HepG2 (cell line): ENCODE measurements around the gene RDH8. TPM values are rescaled to one million over a fixed set of nuclear protein-coding genes. Genes with fewer than 3 reads are reported as not detected.

Experiments
- ATAC-seq: fragments of 200-7000 bp; cut with Tn5 transposase; 3 replicates; pipeline ENCODE4 v1.9.1; 2020; ENCODE audit warnings: mild to moderate bottlenecking, moderate library complexity
- BruUV-seq: library from RNA; stranded (reverse); fragments of 400-500 nt; replicated peaks from 2 replicates; lab custom pipeline; 2021; lab: Mats Ljungman, UMichigan
- CTCF ChIA-PET: fragments of 300-600 bp; formaldehyde crosslinking; extraction: SDS; loops from one replicate; lab custom pipeline; 2021; ENCODE audit warnings: low total read pairs, inconsistent platforms, low intra/inter-chr PET ratio; lab: Yijun Ruan, JAX
- POLR2A ChIA-PET: fragments of 350-600 bp; sonication (Branson Sonifier 250); formaldehyde crosslinking; loops from one replicate; lab custom pipeline; 2020; ENCODE audit warnings: antibody characterized with exemption, inconsistent platforms; lab: Yijun Ruan, JAX
- DNase-seq: peaks from one replicate; pipeline ENCODE4 v3.0.0-alpha.2; 2015; ENCODE audit warnings: low spot score
- FAIRE-seq: peaks from 3 replicates; lab custom pipeline; 2011; peaks lifted over from hg19 to GRCh38; lab: Jason Lieb, UNC
- H2AFZ ChIP-seq: one replicate; pipeline ENCODE4 v1.6.1; 2011; ENCODE audit warnings: low read length, inconsistent platforms
- H3K27ac ChIP-seq: fragments of 300-600 bp; 3 replicates; pipeline ENCODE4 v1.8.0; 2011; ENCODE audit warnings: mixed run types, mild to moderate bottlenecking, mixed read lengths, low read length, inconsistent platforms; ENCODE audit not compliant: insufficient read depth; ENCODE audit errors: extremely low read length
- H3K27me3 ChIP-seq, 2 experiments: fragments of 200-600 bp in 1 of 2; 2 replicates in 1 of 2; 3 replicates in 1 of 2; pipeline versions ENCODE4 v1.6.0 to v1.8.0; 2011; ENCODE audit warnings: low read length in 2 of 2, mild to moderate bottlenecking in 2 of 2, moderate library complexity in 2 of 2, inconsistent platforms in 1 of 2; ENCODE audit not compliant: insufficient read depth in 2 of 2, control insufficient read depth in 1 of 2
- H3K36me3 ChIP-seq, 2 experiments: fragments of 200-600 bp in 1 of 2; replicated peaks in 1 of 2; 2 replicates in 1 of 2; 3 replicates in 1 of 2; pipeline versions ENCODE4 v1.5.1 to v1.8.0; 2011; ENCODE audit warnings: low read length in 2 of 2, inconsistent platforms in 1 of 2; ENCODE audit not compliant: insufficient read depth in 2 of 2, control insufficient read depth in 1 of 2
- H3K4me1 ChIP-seq: 2 replicates; pipeline ENCODE4 v1.5.1; 2012; ENCODE audit warnings: low read length, inconsistent platforms; ENCODE audit not compliant: insufficient read depth
- H3K4me2 ChIP-seq: 2 replicates; pipeline ENCODE4 v1.6.0; 2011; ENCODE audit warnings: low read depth, low read length, inconsistent platforms
- H3K4me3 ChIP-seq, 3 experiments: fragments of 200-600 bp in 1 of 3; sonication (generic), shearing (Covaris generic) in 1 of 3; replicated peaks in 1 of 3; 2 replicates each; pipeline ENCODE4 v1.5.1; 2011 to 2016; ENCODE audit warnings: low read length in 3 of 3, inconsistent platforms in 2 of 3, low read depth in 2 of 3, mild to moderate bottlenecking in 2 of 3, control low read depth in 1 of 3, mixed read lengths in 1 of 3; ENCODE audit not compliant: insufficient read depth in 1 of 3
- H3K79me2 ChIP-seq: one replicate; pipeline ENCODE4 v1.6.1; 2011; ENCODE audit warnings: low read length, inconsistent platforms; ENCODE audit not compliant: insufficient read depth
- H3K9ac ChIP-seq: 2 replicates; pipeline ENCODE4 v1.6.0; 2011; ENCODE audit warnings: mild to moderate bottlenecking, low read depth, low read length, inconsistent platforms; ENCODE audit not compliant: insufficient read depth
- H3K9me3 ChIP-seq: 2 replicates; pipeline ENCODE4 v1.5.1; 2012; ENCODE audit warnings: mild to moderate bottlenecking, low read length
- H4K20me1 ChIP-seq: 2 replicates; pipeline ENCODE4 v1.6.0; 2011; ENCODE audit warnings: inconsistent platforms, mild to moderate bottlenecking, low read length, moderate library complexity; ENCODE audit not compliant: insufficient read depth
- ATRX ChIP-seq: sonication (generic); formaldehyde crosslinking; IDR thresholded peaks from 2 replicates; pipeline ENCODE4 v1.4.0; 2020; ENCODE audit warnings: missing genetic modification reagents, borderline replicate concordance
- FOSL1 ChIP-seq: sonication (generic); formaldehyde crosslinking; IDR thresholded peaks from 2 replicates; pipeline ENCODE4 v1.9.0; 2021; ENCODE audit warnings: missing genetic modification reagents, borderline replicate concordance
- FOXO1 ChIP-seq: sonication (generic); formaldehyde crosslinking; IDR thresholded peaks from 2 replicates; pipeline ENCODE4 v1.4.0; 2020; ENCODE audit warnings: missing genetic modification reagents
- HMG20B ChIP-seq: conservative IDR thresholded peaks from 2 replicates; pipeline ENCODE4 v1.6.1; 2016; ENCODE audit warnings: missing genetic modification reagents, missing compliant biosample characterization
- IRF1 ChIP-seq: sonication (generic); formaldehyde crosslinking; IDR thresholded peaks from 2 replicates; pipeline ENCODE4 v1.4.0; 2020; ENCODE audit warnings: low read depth, mild to moderate bottlenecking, missing genetic modification reagents
- KAT2B ChIP-seq: fragments of 150-350 bp; IDR thresholded peaks from 2 replicates; pipeline ENCODE4 v1.6.1; 2014; ENCODE audit warnings: low read depth, low read length, borderline replicate concordance
- MIXL1 ChIP-seq: IDR thresholded peaks from 2 replicates; pipeline ENCODE4 v1.6.1; 2016
- PAX8 ChIP-seq: sonication (generic); formaldehyde crosslinking; IDR thresholded peaks from 2 replicates; pipeline ENCODE4 v1.8.0; 2022; ENCODE audit warnings: mild to moderate bottlenecking, missing genetic modification reagents, borderline replicate concordance
- PHF8 ChIP-seq: sonication (generic); formaldehyde crosslinking; IDR thresholded peaks from 2 replicates; pipeline ENCODE4 v1.5.0; 2020; ENCODE audit warnings: missing genetic modification reagents
- RARG ChIP-seq: sonication (generic); formaldehyde crosslinking; IDR thresholded peaks from 2 replicates; pipeline ENCODE4 v1.4.0; 2020; ENCODE audit warnings: low read depth, mild to moderate bottlenecking, missing genetic modification reagents
- SOX6 ChIP-seq, 2 experiments: fragments of 450-650 bp in 1 of 2; sonication (generic) in 1 of 2; formaldehyde crosslinking in 1 of 2; IDR thresholded peaks; 2 replicates each; pipeline versions ENCODE4 v1.4.0 to v1.6.1; 2017 to 2020; ENCODE audit warnings: antibody characterized with exemption in 1 of 2, mild to moderate bottlenecking in 1 of 2, missing genetic modification reagents in 1 of 2
- TCF12 ChIP-seq, 2 experiments: fragments of 450-650 bp in 1 of 2; sonication (generic) in 1 of 2; formaldehyde crosslinking in 1 of 2; IDR thresholded peaks; 2 replicates each; pipeline versions ENCODE4 v1.6.1 to v1.8.0; 2017 to 2022; ENCODE audit warnings: antibody characterized with exemption in 1 of 2, mild to moderate bottlenecking in 1 of 2, missing genetic modification reagents in 1 of 2, moderate library complexity in 1 of 2
- THAP11 ChIP-seq: IDR thresholded peaks from 2 replicates; pipeline ENCODE4 v1.6.1; 2016; ENCODE audit warnings: missing biosample characterization, missing genetic modification reagents
- TIGD3 ChIP-seq: sonication (generic); formaldehyde crosslinking; IDR thresholded peaks from 2 replicates; pipeline ENCODE4 v1.5.1; 2020; ENCODE audit warnings: mild to moderate bottlenecking, missing genetic modification reagents, borderline replicate concordance
- ZKSCAN1 ChIP-seq: fragments of 150-350 bp; IDR thresholded peaks from 2 replicates; pipeline ENCODE4 v1.6.1; 2014; ENCODE audit warnings: low read length
- ZNF12 ChIP-seq: sonication (generic); formaldehyde crosslinking; IDR thresholded peaks from 2 replicates; pipeline ENCODE4 v1.5.0; 2020; ENCODE audit warnings: missing genetic modification reagents
- ZNF3 ChIP-seq: IDR thresholded peaks from 2 replicates; pipeline ENCODE4 v1.7.0; 2017; ENCODE audit warnings: inconsistent platforms
- ZNF619 ChIP-seq: sonication (generic); formaldehyde crosslinking; IDR thresholded peaks from 2 replicates; pipeline ENCODE4 v1.4.0; 2020; ENCODE audit warnings: mild to moderate bottlenecking, missing genetic modification reagents
- ZNF83 ChIP-seq: sonication (generic); formaldehyde crosslinking; IDR thresholded peaks from 2 replicates; pipeline ENCODE4 v1.4.0; 2020; ENCODE audit warnings: missing genetic modification reagents, mild to moderate bottlenecking, borderline replicate concordance
- whole genome bisulfite sequencing: methylation state at CpG from one replicate; pipeline ENCODE4 v1.1.6; 2017; ENCODE audit warnings: low lambda C conversion rate; 5-methylcytosine and 5-hydroxymethylcytosine counted together
- in situ Hi-C: cut with HindIII; loops from 2 replicates; pipeline ENCODE4 v1.10.0; 2017; ENCODE audit warnings: low pct_unique_long_range_greater_than_20kb; ENCODE audit not compliant: extremely low pct_ligation_motif_present
- intact Hi-C: fragments of 100-400 bp; cut with micrococcal nuclease; formaldehyde crosslinking; loops from one replicate; pipeline ENCODE4 v1.10.0; 2022; ENCODE audit not compliant: unreplicated experiment
- polyA plus RNA-seq, 8 experiments: library from polyadenylated mRNA; depleted of rRNA in 3 of 8; stranded (reverse) in 7 of 8; unstranded in 1 of 8; fragments of >200 nt; fragmentation: Illumina TruSeq in 4 of 8; extraction: Trizol in 4 of 8; gene quantifications; 2 replicates each; pipeline versions ENCODE4 v1.2.1 to v1.2.3, GENCODE V29; 2011 to 2016; ENCODE audit warnings: low read depth in 4 of 8, missing spikeins in 1 of 8, mixed read lengths in 1 of 8; ENCODE audit not compliant: insufficient read depth in 1 of 8
- total RNA-seq, 5 experiments: library from RNA; depleted of rRNA; stranded (reverse); fragments of >200 nt; fragmentation: Illumina TruSeq; extraction: Trizol; gene quantifications; 2 replicates each; pipeline ENCODE4 v1.2.3, GENCODE V29; 2016; ENCODE audit warnings: low read depth in 1 of 5
- TF ChIP-seq, protein P1 (sequence below): sonication (generic); formaldehyde crosslinking; IDR thresholded peaks from 2 replicates; pipeline ENCODE4 v1.4.0; 2020; ENCODE audit warnings: mild to moderate bottlenecking, missing genetic modification reagents
- TF ChIP-seq, protein P2 (sequence below): sonication (generic); formaldehyde crosslinking; IDR thresholded peaks from 2 replicates; pipeline ENCODE4 v1.8.0; 2022; ENCODE audit warnings: missing genetic modification reagents, mild to moderate bottlenecking, inconsistent platforms, borderline replicate concordance

RDH8 gene
- total and polyA plus RNA-seq, 2 of the 13 experiments (the other 11 are each of a cell fraction or from before 2014, with no cell fraction given), result not detected

GRCh38 chr19:10036601-10037071, 23.4 kb downstream of the RDH8 start (continued):
- no peak for TF ChIP-seq TIGD3
- no peak for TF ChIP-seq ZNF83 (CRISPR knock-in tag)
- TF ChIP-seq MIXL1 (CRISPR knock-in tag), result no peak
- TF ChIP-seq SOX6 (IDR thresholded peaks at IDR 0.05), result no peak
- peak; percentile 62 for TF ChIP-seq SOX6 (CRISPR knock-in tag; IDR thresholded peaks at IDR 0.05)
- no peak for TF ChIP-seq FOXO1 (CRISPR knock-in tag)
- TF ChIP-seq ZKSCAN1, result no peak
- no peak for TF ChIP-seq HMG20B
- TF ChIP-seq ZNF12, result peak; percentile 18; the same call in 1 of the 2 replicates
- peak; percentile 31; the same call in 1 of the 2 replicates for TF ChIP-seq THAP11 (CRISPR knock-in tag)

- intact Hi-C loops, result no loop called here
- no peaks in the 10 kb centered on the region for H3K79me2 ChIP-seq
- no peak for ATAC-seq
- TF ChIP-seq ZNF3 (CRISPR knock-in tag), result no peak
- TF ChIP-seq KAT2B, result no peak
- TF ChIP-seq PAX8 (CRISPR knock-in tag), result no peak
- TF ChIP-seq, protein P1, sequence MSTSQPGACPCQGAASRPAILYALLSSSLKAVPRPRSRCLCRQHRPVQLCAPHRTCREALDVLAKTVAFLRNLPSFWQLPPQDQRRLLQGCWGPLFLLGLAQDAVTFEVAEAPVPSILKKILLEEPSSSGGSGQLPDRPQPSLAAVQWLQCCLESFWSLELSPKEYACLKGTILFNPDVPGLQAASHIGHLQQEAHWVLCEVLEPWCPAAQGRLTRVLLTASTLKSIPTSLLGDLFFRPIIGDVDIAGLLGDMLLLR (CRISPR knock-in tag), result no peak
- TF ChIP-seq, protein P2, sequence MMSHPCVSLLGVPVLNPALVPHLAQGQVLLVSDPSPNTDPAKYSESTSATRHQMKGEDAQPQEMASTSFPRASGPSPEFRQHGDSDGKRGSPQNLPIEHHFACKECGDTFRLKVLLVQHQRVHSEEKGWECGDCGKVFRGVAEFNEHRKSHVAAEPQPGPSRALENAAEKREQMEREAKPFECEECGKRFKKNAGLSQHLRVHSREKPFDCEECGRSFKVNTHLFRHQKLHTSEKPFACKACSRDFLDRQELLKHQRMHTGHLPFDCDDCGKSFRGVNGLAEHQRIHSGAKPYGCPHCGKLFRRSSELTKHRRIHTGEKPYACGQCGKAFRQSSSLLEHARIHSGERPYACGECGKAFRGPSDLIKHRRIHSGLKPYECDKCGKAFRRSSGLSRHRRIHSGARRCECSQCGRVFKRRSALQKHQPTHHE (CRISPR knock-in tag), result no peak
- no peak for TF ChIP-seq FOSL1 (CRISPR knock-in tag)
- no peak for TF ChIP-seq TCF12 (IDR thresholded peaks at IDR 0.05)
- no peak for TF ChIP-seq TCF12 (CRISPR knock-in tag; IDR thresholded peaks at IDR 0.05)
- TF ChIP-seq PHF8, result no peak
- no peak for TF ChIP-seq ZNF619 (CRISPR knock-in tag)
- TF ChIP-seq ATRX (CRISPR knock-in tag), result no peak
- no peak for TF ChIP-seq IRF1
- TF ChIP-seq RARG, result no peak
Observed at GRCh38 chr19:10037367-10037766, 24.1 kb downstream of the RDH8 start.

More at GRCh38 chr19:10037367-10037766, 24.1 kb downstream of the RDH8 start:
- CTCF ChIA-PET, result no interaction called here
- H3K9ac ChIP-seq, result no peak overlapping the region
- no peak overlapping the region for H2AFZ ChIP-seq
- no peaks in the 10 kb centered on the region for H3K9me3 ChIP-seq
- FAIRE-seq, result no peak
- H3K4me1 ChIP-seq, result peaks cover 30% of the 10 kb centered on the region
- no TSS peak for BruUV-seq
- DNase-seq, result no peak
- POLR2A ChIA-PET, result no interaction called here
- no peaks in the 10 kb centered on the region for H4K20me1 ChIP-seq
- no peaks in the 10 kb centered on the region for H3K36me3 ChIP-seq
- H3K4me3 ChIP-seq, result no peak overlapping the region
- H3K27ac ChIP-seq, result no peak overlapping the region
- no peak overlapping the region for H3K4me2 ChIP-seq
- in situ Hi-C loops, result no loop called here
- H3K27me3 ChIP-seq, result peaks cover 0 to 14% of the 10 kb centered on the region in 2 experiments; a peak in 3 of 5 replicates
- WGBS, result 0% methylated on average over 1 of the region's 4 CpGs
